IPS-NIHi11 (cell line): Measurements from ENCODE around the gene DLK2.
A peak's percentile ranks its signal among the peaks of the same experiment; 100 is the strongest.
"Not testable (repeated sequence)": the region's sequence is repeated elsewhere in the genome, so short reads cannot be mapped to it uniquely, and the experiment has no call there.

ENCODE experiments used
- DNase-seq: peaks from one replicate; pipeline ENCODE4 v3.0.0; 2012; ENCODE audit warnings: mixed read lengths, low spot score

Gene DLK2

GRCh38 chr6:43455531-43456428 lies at the start of gene DLK2:
Gene DLK2 (minus strand): TSS chr6:43455548. CDS start chr6:43454825, 723 bp downstream.
- peak; percentile 76 for DNase-seq

- DNase-seq, result no peak
Measured at GRCh38 chr6:43503443-43503842, 48.1 kb upstream of the DLK2 start.

- no peak for DNase-seq
Measured at GRCh38 chr6:43502666-43503065, 47.3 kb upstream of the DLK2 start.

- no peak for DNase-seq
Measured at GRCh38 chr6:43500921-43501320, 45.6 kb upstream of the DLK2 start.

GRCh38 chr6:43499028-43499815 lies 43.9 kb upstream of the DLK2 start:
- DNase-seq, result no peak

- not testable (repeated sequence) for DNase-seq
Measured at GRCh38 chr6:43498291-43498690, 42.9 kb upstream of the DLK2 start.

GRCh38 chr6:43497689-43498088 lies 42.3 kb upstream of the DLK2 start:
- no peak for DNase-seq

GRCh38 chr6:43497129-43497396 lies 41.7 kb upstream of the DLK2 start:
- DNase-seq, result no peak

GRCh38 chr6:43496370-43497128 lies 41.2 kb upstream of the DLK2 start:
- DNase-seq, result peak; percentile 77

- DNase-seq, result no peak
Measured at GRCh38 chr6:43495409-43495941, 40.1 kb upstream of the DLK2 start.

GRCh38 chr6:43494766-43495165 lies 39.4 kb upstream of the DLK2 start:
- no peak for DNase-seq

- no peak for DNase-seq
Measured at GRCh38 chr6:43494321-43494720, 39.0 kb upstream of the DLK2 start.

- no peak for DNase-seq
Measured at GRCh38 chr6:43493833-43494232, 38.5 kb upstream of the DLK2 start.

GRCh38 chr6:43493230-43493629 lies 37.9 kb upstream of the DLK2 start:
- DNase-seq, result no peak

GRCh38 chr6:43492673-43493072 lies 37.3 kb upstream of the DLK2 start:
- DNase-seq, result peak; percentile 48

GRCh38 chr6:43491750-43492661 lies 36.7 kb upstream of the DLK2 start:
- DNase-seq, result no peak

GRCh38 chr6:43490523-43490939 lies 35.2 kb upstream of the DLK2 start:
- no peak for DNase-seq

- DNase-seq, result no peak
Measured at GRCh38 chr6:43489277-43490072, 34.1 kb upstream of the DLK2 start.

GRCh38 chr6:43488667-43489276 lies 33.4 kb upstream of the DLK2 start:
- no peak for DNase-seq
